Measurements from ENCODE around the gene CREBBP.
"Not testable (repeated sequence)": the region's sequence is repeated elsewhere in the genome, so short reads cannot be mapped to it uniquely, and the experiment has no call there.

CREBBP gene

DNA sequence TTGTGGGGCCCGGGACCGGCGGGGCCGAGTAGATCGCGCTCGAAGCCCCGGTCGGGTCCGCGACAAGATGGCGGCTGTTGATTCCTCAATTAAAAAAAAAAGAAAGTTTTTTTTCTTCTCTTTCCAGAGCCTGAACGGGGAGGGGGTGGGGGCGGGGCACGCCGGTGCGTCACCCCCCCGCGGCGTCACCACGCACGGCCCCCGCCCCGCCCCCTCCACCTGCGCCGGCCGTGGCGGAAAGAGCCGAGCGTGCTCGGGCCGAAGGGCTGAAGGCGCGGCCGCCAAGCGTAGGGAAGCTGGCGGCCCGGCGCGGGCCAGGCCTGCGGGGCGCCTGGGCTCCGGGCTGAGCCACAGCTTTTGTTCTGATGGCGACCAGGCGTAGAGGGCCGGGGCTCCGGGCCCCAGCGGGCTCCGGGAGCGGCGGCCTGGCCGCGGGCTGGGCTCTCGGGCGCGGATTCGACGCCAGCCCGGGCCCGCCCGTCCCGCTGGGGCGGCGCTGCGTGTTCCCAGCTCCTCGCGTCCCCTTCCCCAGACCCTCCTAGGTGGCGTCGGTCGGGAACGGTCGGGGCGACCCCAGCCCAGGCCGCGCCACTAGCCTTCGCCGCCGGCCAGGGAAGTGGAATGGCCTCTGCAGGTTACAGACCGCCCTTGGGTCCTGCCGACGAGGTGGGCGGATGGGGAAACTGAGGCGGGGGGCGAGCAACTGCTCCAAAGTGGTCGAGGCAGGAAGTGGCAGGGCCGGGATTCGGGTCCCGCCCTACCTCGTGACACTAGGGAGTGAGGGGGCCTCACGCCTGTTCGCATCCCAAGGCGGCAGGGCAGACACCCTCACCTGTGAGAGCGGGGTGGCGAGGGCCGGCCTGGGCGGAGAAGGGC is at the start of gene CREBBP:
Gene CREBBP (minus strand): TSS at position 91 of the 876 bp plus-strand sequence. CDS start 797 bp downstream, outside the sequence.
- Histone ChIP-seq H3K27me3 (ENCODE audit: insufficient read depth, insufficient read length) (no peaks in the 10 kb centered on the region), H3K36me3 (ENCODE audit: insufficient read depth, insufficient read length, low read length) (peaks cover 21% of the 10 kb centered on the region), H3K9ac (ENCODE audit: insufficient read length, low read depth) (peak within 1 kb of the TSS; percentile 95), H3K4me3 (ENCODE audit: insufficient read length, low read depth) (peak within 1 kb of the TSS; percentile 89), H3K9me3 (ENCODE audit: insufficient read depth, low read length) (no peaks in the 10 kb centered on the region), H3K4me1 (ENCODE audit: insufficient read depth, insufficient read length) (peaks cover 5% of the 10 kb centered on the region)
- TF ChIP-seq YY1 (IDR thresholded peaks at IDR 0.05; ENCODE audit: insufficient read depth, insufficient read length) (no peak), ZNF274 (IDR thresholded peaks at IDR 0.05; ENCODE audit: low read depth, low read length) (no peak), SUZ12 (IDR thresholded peaks at IDR 0.05; ENCODE audit: extremely low read depth, insufficient read depth, insufficient read length) (no peak)
- DNase-seq (ENCODE audit: low read depth, low spot score) = peak; percentile 87

DNA sequence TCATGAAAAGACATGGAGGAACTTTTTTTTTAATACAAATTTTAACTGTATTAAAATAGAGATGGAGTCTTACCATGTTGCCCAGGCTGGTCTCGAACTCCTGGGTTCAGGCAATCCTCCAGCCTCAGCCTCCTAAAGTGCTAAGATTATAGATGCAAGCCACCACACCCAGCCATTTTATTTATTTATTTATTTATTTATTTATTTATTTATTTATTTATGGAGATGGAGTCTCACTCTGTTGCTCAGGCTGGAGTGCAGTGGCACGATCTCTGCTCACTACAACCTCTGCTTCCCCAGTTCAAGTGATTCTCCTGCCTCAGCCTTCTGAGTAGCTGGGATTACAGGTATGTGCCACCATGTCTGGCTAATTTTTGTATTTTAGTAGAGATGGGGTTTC is 46.6 kb upstream of the CREBBP start:
- H3K27me3 ChIP-seq (ENCODE audit: insufficient read depth, insufficient read length); H3K9me3 ChIP-seq (ENCODE audit: insufficient read depth, low read length); H3K4me3 ChIP-seq (ENCODE audit: insufficient read length, low read depth); DNase-seq (ENCODE audit: low read depth, low spot score); H3K9ac ChIP-seq (ENCODE audit: insufficient read length, low read depth); H3K36me3 ChIP-seq (ENCODE audit: insufficient read depth, insufficient read length, low read length); H3K4me1 ChIP-seq (ENCODE audit: insufficient read depth, insufficient read length): not testable (repeated sequence)

DNA sequence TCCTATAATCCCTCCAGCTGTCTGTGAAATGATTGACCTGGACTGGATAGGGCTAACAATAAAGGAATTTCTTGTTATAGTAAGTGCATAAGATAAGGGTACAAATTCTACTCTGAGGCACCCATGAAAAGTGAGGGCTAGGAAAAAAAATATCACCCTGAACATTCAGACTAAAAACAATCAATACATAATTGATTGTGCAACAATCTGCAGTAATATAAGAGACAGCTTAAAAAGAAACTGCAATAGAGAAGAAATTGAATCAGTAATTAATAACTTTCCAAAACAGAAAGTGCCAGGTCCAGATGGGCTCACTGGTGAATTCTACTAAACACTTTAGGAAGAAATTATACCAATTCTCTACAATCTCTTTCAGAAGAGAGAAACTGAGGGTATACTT is 44.2 kb upstream of the CREBBP start:
- H3K9me3 ChIP-seq (ENCODE audit: insufficient read depth, low read length) = peaks cover 6% of the 10 kb centered on the region; the same call in 1 of the 2 replicates
- H3K36me3 ChIP-seq (ENCODE audit: insufficient read depth, insufficient read length, low read length) = no peaks in the 10 kb centered on the region
- no peak overlapping the region for H3K9ac ChIP-seq (ENCODE audit: insufficient read length, low read depth)
- H3K4me3 ChIP-seq (ENCODE audit: insufficient read length, low read depth) = no peak overlapping the region
- no peak for DNase-seq (ENCODE audit: low read depth, low spot score)
- H3K27me3 ChIP-seq (ENCODE audit: insufficient read depth, insufficient read length) = no peaks in the 10 kb centered on the region
- H3K4me1 ChIP-seq (ENCODE audit: insufficient read depth, insufficient read length) = no peaks in the 10 kb centered on the region
- TF ChIP-seq YY1 (IDR thresholded peaks at IDR 0.05; ENCODE audit: insufficient read depth, insufficient read length) = no peak
- TF ChIP-seq ZNF274 (IDR thresholded peaks at IDR 0.05; ENCODE audit: low read depth, low read length) = no peak
- TF ChIP-seq SUZ12 (IDR thresholded peaks at IDR 0.05; ENCODE audit: extremely low read depth, insufficient read depth, insufficient read length) = no peak

DNA sequence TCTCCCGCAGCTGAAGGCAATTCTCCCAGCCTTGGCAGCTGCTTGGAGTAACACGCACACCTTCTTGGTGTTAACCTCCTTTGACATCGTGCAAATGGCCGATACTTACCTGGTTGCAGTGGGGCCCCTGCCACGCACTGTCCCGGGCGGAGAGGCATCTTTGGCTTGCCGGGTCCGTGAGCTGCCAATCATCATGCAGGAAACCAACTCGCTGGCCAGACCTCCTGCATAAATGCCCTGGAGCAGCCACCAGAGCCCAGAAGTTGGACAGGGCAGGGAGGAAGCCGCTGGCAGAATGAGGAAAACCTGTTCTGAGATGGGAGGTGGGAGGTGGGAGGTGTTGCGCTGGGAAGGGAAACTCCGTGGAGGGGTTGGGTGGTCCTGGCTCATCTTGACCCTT is 41.7 kb upstream of the CREBBP start:
- H3K36me3 ChIP-seq (ENCODE audit: insufficient read depth, insufficient read length, low read length) = no peaks in the 10 kb centered on the region
- DNase-seq (ENCODE audit: low read depth, low spot score) = no peak
- no peaks in the 10 kb centered on the region for H3K27me3 ChIP-seq (ENCODE audit: insufficient read depth, insufficient read length)
- no peak for TF ChIP-seq ZNF274 (IDR thresholded peaks at IDR 0.05; ENCODE audit: low read depth, low read length)
- TF ChIP-seq SUZ12 (IDR thresholded peaks at IDR 0.05; ENCODE audit: extremely low read depth, insufficient read depth, insufficient read length) = no peak
- TF ChIP-seq YY1 (IDR thresholded peaks at IDR 0.05; ENCODE audit: insufficient read depth, insufficient read length) = no peak
- no peak overlapping the region for H3K4me3 ChIP-seq (ENCODE audit: insufficient read length, low read depth)
- H3K9ac ChIP-seq (ENCODE audit: insufficient read length, low read depth) = peak overlapping the region; percentile 3
- H3K9me3 ChIP-seq (ENCODE audit: insufficient read depth, low read length) = peaks cover 23% of the 10 kb centered on the region; the same call in 1 of the 2 replicates
- H3K4me1 ChIP-seq (ENCODE audit: insufficient read depth, insufficient read length) = no peaks in the 10 kb centered on the region

DNA sequence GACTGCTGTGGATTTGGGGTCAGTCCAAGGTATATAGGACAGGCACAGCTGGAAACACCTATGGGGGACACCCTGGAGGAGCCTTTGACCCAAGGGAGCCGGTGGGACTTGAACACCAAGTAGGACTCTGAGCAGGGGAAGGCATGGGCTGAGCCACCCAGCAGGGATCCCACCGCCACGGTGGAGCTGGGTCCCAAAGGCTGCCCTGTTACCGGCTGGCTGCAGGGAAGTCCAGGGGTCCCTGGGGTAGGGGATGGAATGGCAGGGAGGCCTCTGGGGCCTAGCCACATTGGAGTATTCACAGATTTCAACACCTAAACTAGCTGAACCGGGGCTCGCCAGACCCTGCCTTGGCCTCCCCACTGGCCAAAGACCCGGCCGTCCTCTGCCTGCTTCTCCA is 39.7 kb upstream of the CREBBP start:
- Histone ChIP-seq H3K9ac (ENCODE audit: insufficient read length, low read depth) (no peak overlapping the region), H3K9me3 (ENCODE audit: insufficient read depth, low read length) (peaks cover 32% of the 10 kb centered on the region; the same call in 1 of the 2 replicates), H3K4me1 (ENCODE audit: insufficient read depth, insufficient read length) (no peaks in the 10 kb centered on the region), H3K27me3 (ENCODE audit: insufficient read depth, insufficient read length) (no peaks in the 10 kb centered on the region), H3K4me3 (ENCODE audit: insufficient read length, low read depth) (no peak overlapping the region), H3K36me3 (ENCODE audit: insufficient read depth, insufficient read length, low read length) (no peaks in the 10 kb centered on the region)
- DNase-seq (ENCODE audit: low read depth, low spot score) = no peak
- TF ChIP-seq SUZ12 (IDR thresholded peaks at IDR 0.05; ENCODE audit: extremely low read depth, insufficient read depth, insufficient read length) = no peak
- no peak for TF ChIP-seq ZNF274 (IDR thresholded peaks at IDR 0.05; ENCODE audit: low read depth, low read length)
- no peak for TF ChIP-seq YY1 (IDR thresholded peaks at IDR 0.05; ENCODE audit: insufficient read depth, insufficient read length)

DNA sequence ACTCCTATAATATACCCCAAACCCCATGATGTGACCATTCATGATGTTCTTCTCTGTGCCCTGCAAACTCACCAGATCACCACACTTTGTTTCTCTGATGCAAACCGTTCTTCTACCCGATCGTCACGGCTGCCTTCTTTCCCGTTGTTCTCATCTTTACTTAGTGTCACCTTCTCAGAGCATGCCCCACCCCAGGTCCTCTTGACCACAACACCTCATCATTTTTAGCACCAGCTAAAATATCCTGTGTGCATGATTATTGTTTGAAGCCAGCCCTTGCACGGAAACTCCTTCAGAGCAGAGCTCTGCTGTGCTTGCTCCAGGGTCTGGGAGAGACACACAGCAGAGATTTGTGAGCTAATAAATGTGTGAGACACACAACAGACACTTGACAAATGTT is 38.9 kb upstream of the CREBBP start:
- Histone ChIP-seq H3K4me1 (ENCODE audit: insufficient read depth, insufficient read length) (no peaks in the 10 kb centered on the region), H3K9me3 (ENCODE audit: insufficient read depth, low read length) (peaks cover 32% of the 10 kb centered on the region; the same call in 1 of the 2 replicates), H3K4me3 (ENCODE audit: insufficient read length, low read depth) (no peak overlapping the region), H3K27me3 (ENCODE audit: insufficient read depth, insufficient read length) (no peaks in the 10 kb centered on the region), H3K9ac (ENCODE audit: insufficient read length, low read depth) (no peak overlapping the region), H3K36me3 (ENCODE audit: insufficient read depth, insufficient read length, low read length) (no peaks in the 10 kb centered on the region)
- no peak for DNase-seq (ENCODE audit: low read depth, low spot score)
- TF ChIP-seq SUZ12 (IDR thresholded peaks at IDR 0.05; ENCODE audit: extremely low read depth, insufficient read depth, insufficient read length) (no peak), YY1 (IDR thresholded peaks at IDR 0.05; ENCODE audit: insufficient read depth, insufficient read length) (no peak), ZNF274 (IDR thresholded peaks at IDR 0.05; ENCODE audit: low read depth, low read length) (no peak)

DNA sequence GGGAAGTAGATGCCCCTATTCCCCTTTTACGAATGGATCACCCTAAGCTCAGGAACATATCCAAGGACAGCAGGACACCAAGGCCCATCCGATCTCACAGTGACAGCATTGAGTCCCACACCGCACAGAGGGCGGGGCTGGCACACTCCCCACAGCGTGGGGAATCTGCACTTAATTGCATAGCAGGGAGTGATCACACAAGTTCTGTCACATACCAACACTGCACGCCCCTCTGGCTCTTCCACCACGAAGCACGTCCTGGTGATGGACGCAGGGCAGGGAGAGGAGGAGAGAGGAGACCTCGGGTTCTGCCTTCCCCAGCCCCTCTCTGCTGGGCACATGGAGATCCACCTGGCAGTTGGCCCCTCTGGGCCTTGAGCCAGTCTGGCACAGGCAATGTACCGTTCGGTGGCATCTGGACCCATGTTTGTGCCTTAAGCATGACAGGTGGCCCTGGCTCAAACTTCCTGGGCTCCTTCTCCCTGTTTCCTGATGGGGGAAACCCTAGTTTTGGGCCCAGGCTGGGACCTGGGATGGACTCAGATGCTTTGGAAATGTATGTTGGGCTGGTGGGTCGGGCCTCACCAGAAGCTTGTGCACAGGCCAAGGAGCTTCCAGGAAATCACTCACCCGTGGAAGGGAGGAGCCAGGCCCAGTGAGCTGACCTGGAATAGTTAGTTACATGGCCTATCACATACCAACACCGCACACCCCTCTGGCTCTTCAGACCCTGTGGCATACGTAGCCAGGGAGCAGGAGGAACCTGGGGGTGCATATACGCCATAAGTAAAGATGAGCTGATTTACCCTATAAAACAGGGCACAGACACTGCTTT is 35.1 kb upstream of the CREBBP start:
- Histone ChIP-seq H3K9ac (ENCODE audit: insufficient read length, low read depth) (no peak overlapping the region), H3K27me3 (ENCODE audit: insufficient read depth, insufficient read length) (no peaks in the 10 kb centered on the region), H3K4me3 (ENCODE audit: insufficient read length, low read depth) (no peak overlapping the region), H3K4me1 (ENCODE audit: insufficient read depth, insufficient read length) (no peaks in the 10 kb centered on the region), H3K9me3 (ENCODE audit: insufficient read depth, low read length) (peaks cover 32% of the 10 kb centered on the region; the same call in 1 of the 2 replicates), H3K36me3 (ENCODE audit: insufficient read depth, insufficient read length, low read length) (no peaks in the 10 kb centered on the region)
- TF ChIP-seq SUZ12 (IDR thresholded peaks at IDR 0.05; ENCODE audit: extremely low read depth, insufficient read depth, insufficient read length) (no peak), ZNF274 (IDR thresholded peaks at IDR 0.05; ENCODE audit: low read depth, low read length) (no peak), YY1 (IDR thresholded peaks at IDR 0.05; ENCODE audit: insufficient read depth, insufficient read length) (no peak)
- no peak for DNase-seq (ENCODE audit: low read depth, low spot score)
